HG02642 (cell line): ENCODE measurements around the gene GET3.
"Not testable (repeated sequence)": the region's sequence is repeated elsewhere in the genome, so short reads cannot be mapped to it uniquely, and the experiment has no call there.

ENCODE experiments used
- ATAC-seq: cut with Tn5 transposase; IDR thresholded peaks from one replicate; pipeline ENCODE4 v1.9.1; 2021; ENCODE audit warnings: mild to moderate bottlenecking; ENCODE audit not compliant: unreplicated experiment, poor library complexity

GET3 gene

DNA sequence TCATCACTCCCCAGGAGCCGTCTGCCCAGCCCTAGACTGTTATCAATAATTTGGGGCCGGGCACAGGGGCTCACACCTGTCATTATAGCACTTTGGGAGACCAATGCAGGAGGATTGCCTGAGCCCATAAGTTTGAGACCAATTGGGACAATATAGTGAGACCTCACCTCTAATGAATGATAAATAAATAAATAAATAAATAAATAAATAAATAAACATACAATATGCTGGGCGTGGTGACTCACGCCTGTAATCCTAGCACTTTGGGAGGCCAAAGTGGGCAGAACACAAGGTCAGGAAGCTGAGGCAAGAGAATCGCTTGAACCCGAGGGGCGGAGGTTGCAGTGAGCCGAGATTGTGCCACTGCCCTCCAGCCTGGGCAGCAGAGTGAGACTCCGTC is 24.0 kb upstream of the GET3 start:
- not testable (repeated sequence) for ATAC-seq

DNA sequence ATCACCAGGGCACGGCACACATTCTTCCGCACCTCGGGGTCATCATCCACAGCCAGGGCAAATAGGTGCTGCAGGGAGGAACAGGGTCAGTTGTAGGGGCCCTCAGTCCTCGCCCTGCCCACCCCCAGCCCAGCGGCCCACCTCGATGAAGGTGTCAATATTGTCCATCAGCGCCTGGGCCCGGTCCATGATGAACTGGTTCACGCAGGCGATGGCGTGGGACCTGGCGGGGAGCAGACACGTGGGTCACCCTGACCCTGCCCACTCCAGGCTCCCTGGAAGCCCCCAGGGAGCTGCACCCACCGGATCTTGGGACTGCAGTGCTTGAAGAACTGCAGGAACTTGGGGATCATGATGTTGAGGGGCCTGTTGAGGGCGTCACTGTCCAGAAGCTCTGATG is 22.2 kb upstream of the GET3 start:
- no peak for ATAC-seq

DNA sequence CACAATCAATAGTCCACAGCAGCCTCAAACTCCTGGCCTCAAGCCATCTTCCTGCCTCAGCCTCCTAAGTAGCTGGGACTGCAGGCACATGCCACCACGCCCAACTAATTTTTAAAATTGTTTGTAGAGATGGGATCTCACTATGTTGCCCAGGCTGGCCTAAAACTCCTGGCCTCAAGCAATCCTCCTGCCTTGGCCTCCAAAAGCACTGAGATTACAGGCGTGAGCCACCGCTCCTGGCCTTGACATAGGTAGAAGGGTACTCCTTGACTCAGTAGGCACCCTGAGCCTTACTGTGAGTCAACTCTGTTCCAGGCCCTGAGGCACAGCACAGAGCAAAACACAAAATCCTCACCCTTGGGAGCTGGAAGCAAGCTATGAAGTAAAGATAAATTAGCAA is 21.4 kb upstream of the GET3 start:
- no peak for ATAC-seq

DNA sequence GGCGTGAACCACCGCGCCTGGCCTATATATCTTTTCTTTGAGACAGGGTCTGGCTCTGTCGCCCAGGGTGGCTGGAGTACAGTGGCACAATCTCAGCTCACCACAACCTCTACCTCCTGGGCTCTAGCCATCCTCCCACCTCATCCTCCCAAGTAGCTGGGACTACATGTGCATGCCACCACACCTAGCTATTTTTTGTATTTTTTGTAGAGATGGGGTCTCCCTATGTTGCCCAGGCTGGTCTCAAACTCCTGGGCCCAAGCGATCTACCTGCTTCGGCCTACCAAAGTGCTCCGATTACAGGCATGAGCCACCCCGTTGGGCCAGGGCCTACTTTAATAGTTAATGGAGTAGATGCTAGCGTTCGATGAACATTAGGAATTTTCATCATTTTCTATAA is 17.0 kb upstream of the GET3 start:
- ATAC-seq, result no peak

DNA sequence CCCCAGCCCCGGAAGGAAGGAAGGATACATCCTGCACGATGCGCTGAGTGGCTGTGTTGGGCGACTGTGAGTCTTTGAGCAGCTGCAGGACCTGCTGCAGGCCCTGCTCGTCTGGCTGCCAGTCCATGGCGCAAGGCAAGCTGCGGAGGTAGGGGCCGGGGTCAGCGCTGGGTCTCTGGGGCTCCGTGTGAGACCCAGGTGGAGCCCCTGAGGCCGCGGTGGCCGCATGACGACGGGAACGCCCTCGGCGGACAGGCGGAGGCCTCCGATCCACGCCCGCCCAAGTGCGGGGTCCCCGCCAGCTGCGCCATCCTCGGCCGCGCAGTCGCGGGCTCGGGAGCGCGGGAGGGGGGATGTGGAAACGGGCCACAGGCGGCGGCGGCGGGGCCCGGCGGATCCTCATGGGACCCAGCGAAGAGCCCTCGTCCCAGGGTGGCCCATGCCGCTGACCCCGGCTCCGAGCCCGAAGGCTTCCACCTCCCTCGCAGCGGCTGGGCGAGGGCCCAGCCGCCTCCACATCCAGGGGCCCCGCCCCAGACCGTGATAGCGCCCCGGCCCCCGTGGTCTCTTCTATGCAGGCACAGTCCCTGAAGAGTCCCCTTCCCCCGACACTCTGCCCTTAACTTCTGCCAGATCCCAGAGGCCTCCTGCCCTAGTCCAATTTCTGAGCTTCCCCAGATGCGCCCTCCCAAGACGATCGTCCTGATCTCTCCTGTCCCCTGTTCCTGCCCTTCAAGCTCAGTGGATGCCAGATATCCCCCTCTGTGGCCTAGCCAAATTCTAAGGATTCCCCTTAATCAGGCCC is 16.2 kb upstream of the GET3 start:
- ATAC-seq, result no peak

DNA sequence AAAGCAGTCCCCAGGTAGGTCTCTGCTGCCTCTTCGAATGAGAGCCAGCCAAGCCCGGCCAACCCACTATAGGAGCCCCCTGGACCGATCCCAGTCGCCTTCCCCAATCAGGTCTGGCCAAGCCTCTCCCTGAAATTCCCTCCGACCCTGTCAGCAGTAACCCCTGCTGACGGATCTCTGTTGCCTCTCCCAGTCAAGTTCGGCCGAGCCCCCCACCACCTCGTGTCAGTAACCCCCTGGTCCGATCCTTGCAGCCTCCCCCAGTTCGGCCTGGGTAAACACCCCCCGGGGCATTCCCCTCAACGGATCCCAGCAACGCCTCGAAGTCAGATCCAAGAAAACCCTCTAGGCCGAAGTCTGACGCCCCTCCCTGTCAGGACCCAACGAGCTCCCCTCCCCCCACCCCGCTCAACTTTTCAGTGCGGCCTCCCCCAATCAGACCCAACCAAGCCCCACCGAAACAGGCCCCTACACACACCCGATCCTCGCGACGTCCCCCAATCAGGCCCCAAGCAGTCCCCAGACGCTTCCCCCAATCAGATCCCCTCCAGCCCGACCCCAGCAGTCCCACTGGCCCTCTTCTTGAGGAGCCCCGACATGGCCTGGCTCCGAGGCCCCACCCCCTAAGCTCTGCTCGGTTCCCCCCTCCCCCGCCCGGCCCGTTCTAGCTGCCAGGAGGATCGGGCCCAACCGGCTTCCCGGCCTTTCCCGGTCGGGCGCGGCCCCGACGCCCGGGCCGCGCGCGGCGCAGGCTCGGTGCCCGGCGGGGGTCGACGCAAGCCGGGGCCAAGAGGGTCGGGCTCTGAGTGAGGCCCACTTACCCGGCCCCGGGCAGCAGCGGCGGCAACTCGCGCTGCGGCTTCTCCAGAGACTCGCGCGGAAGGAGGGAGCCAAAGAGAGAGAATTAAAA is 15.4 kb upstream of the GET3 start:
- peak; percentile 20 for ATAC-seq

DNA sequence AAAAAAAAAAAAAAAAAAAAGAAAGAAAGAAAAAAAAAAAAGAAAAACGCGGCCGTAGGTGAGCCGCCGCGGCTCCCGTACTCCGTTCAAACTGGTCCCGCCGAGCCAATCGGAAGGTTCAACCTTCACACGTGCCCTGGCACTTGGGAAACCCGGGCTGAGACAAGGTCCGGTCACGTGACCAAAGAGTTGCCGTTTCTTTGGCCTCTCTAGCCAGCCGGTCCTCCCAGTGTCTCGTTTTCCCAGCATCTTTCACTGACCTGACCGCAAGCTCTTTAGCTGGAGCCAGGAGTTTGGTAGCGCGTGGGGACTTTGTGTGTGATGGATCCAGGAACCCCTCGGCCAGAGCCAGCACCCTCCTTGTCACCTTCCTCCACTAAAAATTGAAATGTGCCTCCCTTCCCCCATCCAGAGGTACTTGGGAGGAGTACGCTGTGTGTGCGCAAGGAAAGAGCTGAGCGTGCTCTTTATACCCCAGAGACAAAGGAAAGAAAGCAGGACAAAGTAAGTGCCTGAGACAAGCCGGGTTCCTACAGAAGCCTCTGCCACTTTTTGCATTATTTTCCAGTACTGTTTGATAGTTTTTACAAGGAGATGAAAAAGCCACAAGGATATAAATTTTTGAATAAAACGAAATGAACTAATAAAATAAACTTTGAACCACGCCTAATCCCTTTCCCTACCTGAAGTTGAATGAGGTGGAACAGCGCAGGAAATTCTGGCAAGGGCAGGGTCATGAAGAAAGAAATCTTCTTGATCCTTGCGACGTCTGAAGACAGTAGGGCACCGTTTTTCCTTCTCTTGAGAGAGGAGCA is 14.5 kb upstream of the GET3 start:
- ATAC-seq, result peak; percentile 83

DNA sequence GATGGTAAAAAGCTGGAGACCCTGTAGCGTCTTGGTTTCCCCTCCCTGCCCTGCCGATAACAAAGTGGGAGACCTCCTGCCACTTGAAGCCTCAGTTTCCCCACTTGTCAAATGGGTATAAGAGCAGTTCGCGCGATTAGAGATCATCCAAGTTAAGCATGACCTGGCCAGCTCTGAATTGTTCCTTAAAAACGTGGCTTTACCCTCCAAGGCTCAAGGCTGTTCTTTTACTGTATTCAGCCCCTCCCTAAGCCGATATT is 14.0 kb upstream of the GET3 start:
- ATAC-seq, result no peak

DNA sequence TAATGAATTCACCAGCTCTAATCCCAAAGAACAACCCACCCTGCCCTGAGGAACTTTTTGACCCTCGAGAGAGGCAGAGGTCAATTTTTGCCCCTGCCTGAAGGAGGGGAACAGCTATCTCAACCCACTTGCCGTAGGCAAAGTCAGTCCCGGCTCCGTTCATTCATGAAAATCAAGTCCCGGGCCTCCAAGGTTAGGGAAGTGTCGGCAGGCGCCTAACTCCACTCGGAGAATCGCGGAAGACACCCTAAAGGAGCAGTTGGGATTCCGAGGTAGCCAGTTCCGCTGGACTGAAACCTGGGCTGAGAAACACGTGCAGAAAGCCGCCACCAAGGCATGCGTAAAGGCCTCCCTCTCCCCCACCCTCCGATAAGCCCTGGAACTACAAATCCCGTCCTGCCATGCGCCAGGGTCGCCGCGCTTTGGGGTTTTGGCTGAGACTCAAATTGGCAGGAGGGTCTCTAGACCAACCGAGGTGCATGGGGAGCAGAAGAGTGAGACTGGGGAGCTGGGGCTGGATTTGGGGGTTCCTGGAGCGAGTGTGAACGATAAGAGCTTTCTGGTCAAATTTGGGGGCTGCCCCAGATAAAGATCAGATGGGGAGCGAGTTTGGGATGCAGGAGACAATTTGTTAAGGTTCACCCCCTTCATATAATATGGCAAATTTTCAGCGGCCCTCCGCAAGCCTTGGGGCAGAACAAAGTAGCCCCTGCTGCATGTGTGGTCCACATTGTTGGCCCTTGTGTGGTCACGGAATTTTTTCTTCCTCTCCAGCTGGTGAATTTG is 13.5 kb upstream of the GET3 start, which contains the start of gene TNPO2:
TNPO2 (minus strand) TSS at position 292 of the 786 bp plus-strand sequence. CDS start 2,955 bp downstream, outside the sequence.
- ATAC-seq, result peak; percentile 28

DNA sequence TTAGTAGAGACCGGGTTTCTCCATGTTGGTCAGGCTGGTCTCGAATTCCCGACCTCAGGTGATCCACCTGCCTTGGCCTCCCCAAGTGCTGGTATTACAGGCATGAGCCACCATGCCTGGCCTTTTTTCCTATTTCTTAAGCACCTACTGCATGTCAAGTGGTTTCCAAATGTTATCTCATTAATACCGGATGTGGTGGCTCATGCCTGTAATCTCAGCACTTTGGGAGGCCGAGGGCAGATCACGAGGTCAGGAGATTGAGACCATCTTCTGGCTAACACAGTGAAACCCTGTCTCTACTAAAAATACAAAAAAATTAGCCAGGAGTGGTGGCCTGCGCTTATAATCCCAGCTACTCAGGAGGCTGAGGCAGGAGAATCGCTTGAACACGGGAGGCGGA is 11.7 kb upstream of the GET3 start:
- ATAC-seq, result not testable (repeated sequence)

DNA sequence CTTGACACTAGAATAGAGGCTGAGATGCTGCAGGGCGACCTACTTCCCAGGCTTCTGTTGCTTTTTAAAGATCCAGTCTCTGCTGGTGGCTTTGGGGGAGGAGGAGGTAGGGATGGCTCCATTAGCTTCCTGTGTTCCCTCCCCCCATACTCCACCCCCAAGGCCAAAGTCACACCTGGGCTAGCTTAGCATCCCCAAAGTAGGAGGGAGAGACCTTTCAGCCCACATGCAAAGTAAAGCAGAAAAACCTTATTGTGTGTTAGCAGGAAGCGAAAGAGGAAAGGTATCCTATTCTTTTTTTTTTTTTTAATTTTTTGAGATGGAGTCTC is 10.3 kb upstream of the GET3 start:
- no peak for ATAC-seq

DNA sequence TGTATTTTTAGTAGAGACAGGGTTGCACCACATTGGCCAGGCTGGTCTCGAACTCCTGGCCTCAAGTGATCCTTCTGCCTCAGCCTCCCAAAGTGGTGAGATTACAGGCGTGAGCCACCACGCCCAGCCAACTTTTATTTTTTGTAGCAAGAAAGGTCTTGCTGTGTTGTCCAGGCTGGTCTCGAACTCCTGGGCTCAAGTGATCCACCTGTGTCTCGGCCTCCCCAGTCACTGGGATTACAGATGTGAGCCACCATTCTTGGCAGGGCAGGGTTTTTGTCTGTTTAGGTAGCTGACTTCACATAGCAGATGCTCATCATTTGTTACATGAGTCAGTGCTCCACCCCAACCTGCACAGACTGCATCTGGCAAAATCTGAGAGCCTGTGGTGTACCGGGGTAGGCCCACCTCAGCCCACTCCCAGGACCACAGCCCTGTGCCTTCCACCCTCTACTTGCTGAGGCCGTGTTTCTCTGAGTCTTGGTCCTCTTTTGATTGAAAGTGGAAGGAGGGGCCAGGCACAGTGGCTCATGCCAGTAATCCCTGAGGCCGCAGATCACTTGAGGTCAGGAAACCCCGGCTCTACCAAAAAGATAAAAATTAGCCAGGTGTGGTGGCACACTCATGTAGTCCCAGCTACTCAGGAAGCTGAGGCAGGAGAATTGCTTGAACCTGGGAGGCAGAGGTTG is 9.4 kb upstream of the GET3 start:
- no peak for ATAC-seq

DNA sequence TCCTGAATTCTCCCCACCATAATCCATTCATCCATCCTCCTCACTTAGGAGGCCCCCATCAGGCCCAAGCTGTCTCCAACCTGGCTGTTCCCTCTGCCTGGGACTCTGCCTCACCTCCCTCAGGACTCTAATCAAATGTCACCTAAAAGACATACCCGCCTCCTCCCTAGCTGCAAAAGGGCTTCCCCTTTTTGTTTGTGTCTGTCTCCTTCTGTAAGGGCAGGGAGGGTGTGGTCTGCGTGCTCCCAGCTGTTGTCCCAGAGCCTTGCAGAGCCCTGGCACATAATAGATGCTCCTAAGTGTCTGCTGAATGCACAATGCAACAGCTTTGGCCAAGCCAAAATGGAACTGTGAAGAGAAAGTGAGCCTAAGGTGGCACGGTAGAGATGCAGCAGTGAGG is 7.2 kb upstream of the GET3 start:
- ATAC-seq, result no peak

DNA sequence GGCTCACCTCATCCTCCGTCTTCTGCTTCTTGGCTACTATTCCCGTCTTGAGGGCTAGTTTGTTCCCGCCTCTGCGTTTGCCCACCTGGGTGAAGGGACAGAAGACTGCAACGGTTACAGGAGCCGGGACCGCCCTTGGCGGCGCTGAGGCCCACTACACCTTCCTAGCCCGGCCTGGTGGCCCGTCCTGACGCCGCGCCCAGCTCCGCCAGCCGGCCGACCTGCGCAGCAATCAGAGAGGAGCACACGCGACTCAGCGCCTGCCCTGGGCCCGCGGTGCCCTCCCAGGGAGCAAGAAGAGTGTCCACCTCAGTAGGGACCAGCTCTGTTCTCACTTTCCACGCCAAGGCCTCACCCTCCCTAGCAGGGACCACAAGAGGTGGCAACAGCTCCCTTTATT is 6.0 kb upstream of the GET3 start:
- ATAC-seq, result no peak

DNA sequence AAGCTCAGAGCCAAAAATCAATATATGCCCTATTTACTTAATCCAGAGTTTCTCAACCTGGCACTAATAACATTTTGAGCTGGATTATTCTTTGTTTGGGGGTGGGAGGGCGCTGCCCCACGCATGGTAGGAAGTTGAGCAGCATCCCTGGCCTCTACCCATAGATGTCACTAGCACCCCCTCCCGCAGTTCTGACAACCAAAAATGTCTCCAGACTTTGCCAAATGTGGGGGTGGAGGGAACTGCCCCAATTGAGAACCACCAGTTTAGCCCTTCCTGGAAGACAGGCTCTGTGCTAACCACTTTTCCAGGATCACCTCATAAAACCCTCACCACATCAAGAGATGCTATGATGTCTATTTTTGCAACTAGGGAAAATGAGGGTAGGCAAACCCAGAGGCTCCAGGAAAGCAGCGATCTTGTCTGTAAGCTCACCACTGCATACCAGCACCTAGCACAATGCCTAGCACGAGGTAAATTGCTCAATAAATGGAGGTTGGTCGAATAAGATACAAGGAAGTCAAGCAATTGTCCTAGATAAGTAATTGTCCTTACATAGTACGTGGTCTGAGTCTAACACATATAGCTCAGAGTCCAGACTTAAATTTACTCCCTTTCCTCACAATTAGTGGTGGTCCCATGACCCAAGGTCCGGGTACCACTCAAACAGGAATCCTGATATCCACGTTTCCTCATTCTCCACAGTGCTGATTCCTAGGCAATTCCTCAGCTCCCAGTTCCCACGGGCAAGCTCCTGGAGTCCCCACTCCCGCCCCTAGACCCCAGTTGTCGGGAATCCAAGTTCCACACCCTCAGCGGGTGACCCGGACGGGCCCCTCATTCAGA is 3.7 kb upstream of the GET3 start:
- ATAC-seq, result no peak

DNA sequence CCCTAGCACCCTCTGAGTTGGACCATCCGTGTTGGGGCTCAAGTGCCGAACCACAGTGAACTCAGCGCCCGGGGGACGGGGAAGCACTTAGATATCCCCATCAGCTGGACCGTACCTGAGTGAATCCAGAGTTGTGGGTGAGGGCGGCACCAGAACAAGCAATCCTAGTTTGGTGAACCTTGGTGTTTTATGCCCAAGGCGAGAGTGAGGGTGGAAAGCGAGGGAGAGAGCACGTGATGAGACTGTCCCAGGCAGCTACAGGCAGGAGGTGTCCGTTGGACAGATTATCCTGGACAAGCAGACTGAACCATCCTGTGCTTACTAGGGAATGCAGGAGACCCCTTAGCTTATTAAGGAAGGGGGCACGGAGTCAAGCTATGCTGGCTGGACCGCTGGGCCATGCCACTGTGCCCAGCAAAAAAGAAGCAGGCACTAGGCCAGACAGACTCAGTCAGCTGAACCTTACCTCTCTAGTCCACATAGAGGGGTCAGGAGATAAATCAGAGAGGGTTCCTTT is 596 bp downstream of the GET3 start:
- ATAC-seq, result no peak

DNA sequence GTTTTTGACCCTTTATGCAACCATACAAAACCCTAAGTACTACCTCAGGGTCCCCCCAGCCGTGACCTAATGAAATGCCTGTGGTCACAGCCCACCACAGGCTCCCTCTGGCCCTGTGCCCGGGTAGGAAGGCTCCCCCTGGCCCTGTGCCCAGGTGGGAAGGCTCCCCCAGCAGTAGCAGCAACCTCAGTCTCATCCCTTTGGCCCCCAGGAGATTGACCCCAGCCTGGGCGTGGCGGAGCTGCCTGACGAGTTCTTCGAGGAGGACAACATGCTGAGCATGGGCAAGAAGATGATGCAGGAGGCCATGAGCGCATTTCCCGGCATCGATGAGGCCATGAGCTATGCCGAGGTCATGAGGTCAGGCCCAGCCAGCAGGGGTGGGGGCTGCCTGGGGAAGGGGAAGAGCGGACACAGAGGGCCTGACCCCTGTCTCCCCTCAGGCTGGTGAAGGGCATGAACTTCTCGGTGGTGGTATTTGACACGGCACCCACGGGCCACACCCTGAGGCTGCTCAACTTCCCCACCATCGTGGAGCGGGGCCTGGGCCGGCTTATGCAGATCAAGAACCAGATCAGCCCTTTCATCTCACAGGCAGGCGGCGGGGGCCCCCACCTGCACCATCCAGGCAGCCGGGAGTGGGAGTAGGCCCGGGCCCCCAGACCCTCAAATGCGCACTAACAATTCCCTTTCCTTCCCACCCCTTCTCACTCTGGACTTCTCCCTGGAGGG is 8.0 kb downstream of the GET3 start:
- no peak for ATAC-seq

DNA sequence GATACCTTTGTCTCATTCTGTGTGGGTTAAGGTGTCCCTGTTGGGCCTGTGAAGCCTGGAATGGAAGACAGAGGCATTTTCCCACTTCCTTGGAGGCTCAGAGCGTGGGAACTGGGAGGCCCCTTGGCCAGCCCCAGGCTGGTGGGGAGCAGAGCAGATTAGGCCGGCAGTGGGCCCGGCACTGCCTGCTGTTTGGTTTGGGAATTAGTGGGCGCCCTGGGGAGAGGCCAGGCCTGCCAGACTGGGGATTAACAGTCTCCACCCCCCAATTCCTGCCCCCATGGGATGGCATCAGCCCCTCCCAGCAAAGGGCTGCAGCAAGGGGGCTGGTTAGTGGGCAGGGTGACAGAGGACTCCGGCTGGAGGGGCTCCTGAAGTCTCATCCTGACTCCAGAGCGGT is 11.2 kb downstream of the GET3 start:
- ATAC-seq, result no peak
